GM21529 (cell line): Measurements from ENCODE around the gene FGFR2.

Experiments
- ATAC-seq: cut with Tn5 transposase; IDR thresholded peaks from one replicate; pipeline ENCODE4 v1.9.1; 2021; ENCODE audit not compliant: unreplicated experiment

The FGFR2 gene

DNA sequence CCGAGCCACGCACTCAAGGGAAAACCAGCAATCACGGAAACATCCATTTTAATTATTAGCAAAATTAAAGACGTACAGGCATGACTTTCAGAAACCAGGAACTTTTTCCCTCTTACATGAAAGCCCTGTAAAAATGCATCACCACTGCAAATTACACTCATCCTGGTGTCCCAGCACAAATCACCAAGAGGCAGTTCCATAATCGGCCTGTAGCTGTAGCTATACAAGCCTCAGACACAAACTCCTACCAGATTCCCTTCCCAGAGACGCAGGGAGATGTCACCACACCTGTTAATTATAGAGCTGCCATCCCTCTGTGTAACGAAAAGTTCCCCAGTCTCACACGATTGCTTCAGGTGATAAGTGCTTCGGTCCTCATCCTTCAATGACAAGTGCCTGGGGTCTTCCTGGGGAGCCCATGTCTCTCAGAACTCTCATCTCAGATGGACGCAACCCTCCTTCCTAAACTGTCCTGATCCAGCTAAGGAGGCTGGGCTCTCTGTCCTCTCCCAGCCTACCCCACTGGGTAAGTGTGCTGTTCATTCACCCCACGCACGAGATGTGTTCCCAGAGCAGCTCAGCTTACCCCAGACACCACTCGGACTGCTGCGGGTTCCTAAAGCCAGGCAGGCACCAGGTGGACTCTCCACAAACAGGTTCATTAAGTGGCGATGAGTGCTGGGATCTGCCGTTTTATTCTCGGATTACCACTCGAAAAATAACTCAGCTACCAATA lies 5.9 kb downstream of the FGFR2 start:
- no peak for ATAC-seq

DNA sequence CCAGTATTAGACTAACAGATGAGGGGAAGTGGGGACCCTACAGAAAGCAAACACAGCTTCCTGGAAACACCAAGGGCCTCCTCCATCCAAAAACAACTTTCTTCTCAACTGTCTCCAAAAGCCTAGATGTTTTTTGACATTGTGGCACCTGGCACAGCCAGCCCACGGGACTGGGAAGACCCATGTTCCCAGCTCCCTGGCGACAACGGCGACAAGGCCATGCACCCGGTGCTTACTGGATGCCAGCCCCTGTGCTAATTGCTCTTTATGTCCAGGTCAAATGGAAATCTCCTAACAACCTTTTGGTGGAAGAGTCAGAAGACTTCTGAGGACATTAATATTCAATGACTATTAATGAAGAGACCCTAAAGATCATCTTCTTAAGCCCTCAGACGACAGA lies 7.1 kb downstream of the FGFR2 start:
- no peak for ATAC-seq

- ATAC-seq = no peak
Observed at GRCh38 chr10:121590772-121591171, 7.5 kb downstream of the FGFR2 start.

- no peak for ATAC-seq
Observed at GRCh38 chr10:121589553-121589952, 8.7 kb downstream of the FGFR2 start.

DNA sequence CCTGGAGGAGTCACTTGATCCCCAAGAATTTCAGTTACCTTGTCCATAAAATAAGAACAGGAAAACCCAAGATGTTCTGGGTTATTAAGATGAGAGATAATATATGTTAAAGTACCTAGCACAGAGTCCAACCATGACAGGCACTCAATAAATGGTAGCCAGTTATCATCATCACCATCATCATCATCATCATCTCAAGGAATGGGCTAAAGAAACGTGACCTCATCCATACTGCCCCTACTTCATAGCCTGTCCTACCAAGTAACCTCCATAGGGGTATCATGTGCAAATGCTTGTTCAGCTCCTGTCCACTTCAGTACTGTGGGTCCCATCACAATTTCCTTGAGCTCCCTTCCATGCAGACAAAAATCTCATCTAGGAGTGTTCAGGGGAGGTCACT lies 14.4 kb downstream of the FGFR2 start:
- no peak for ATAC-seq

DNA sequence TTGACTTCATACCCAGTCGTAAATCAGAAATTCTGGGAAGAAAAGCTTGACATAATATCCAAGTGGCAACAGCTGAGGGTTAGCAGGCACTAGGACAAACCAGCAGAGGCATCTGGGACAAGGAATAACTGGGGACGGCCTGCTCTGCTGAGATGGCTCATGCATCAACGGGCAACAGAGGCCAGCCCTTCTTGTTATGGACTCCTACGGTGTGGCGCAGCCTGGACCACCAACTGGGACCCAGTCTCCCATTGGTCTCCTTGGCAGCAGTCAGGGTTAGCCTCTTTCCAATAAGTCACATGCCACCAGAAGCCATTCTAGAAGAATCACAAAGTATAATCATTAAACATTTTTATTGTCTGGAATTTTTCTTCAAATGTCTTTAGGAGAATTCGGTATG lies 15.0 kb downstream of the FGFR2 start:
- no peak for ATAC-seq

DNA sequence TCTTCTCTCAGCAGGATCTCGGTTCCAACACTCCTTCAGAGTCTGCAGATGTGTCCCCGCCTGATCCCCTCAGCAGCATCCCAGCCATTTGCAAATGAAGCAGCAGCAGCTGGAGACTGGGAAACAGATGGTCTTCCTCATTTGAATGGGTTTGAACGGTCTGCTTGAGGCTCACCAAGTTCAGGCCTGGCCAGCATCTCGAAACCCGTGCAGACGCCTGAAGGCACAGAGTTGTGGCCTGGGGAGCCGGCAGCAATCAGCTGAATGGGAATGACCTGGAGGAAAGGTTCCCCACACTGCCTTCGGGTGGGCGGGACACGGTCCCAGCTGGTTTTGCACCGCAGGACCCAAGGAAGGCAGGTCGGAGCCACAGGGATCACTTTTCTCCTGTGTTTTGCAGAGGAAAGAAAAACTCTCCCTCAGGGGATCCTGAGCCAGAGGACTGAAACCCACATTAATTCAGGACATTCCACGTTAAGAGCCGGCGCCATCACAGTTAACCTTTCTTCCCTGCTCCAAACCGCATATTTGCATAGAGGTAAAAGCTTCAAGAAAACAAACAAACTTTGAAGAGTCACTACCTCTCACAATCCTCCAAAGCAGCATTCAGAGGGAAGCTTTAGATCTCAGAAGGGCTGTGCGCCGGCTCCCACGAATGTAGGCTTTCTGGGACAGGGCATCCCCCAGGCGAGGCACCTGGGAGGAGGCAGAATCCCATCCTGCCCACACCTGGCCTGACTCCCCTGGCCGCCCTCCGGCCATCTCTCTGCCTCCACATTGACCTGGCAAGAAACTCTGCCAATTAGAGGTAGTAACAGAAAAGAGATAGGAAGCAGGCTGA lies 17.7 kb downstream of the FGFR2 start:
- no peak for ATAC-seq

- no peak for ATAC-seq
Observed at GRCh38 chr10:121579656-121580055, 18.6 kb downstream of the FGFR2 start.

- no peak for ATAC-seq
Observed at GRCh38 chr10:121578965-121579364, 19.3 kb downstream of the FGFR2 start.

GRCh38 chr10:121578298-121578697 lies 19.9 kb downstream of the FGFR2 start:
- no peak for ATAC-seq

GRCh38 chr10:121577568-121577967 lies 20.7 kb downstream of the FGFR2 start:
- ATAC-seq = no peak

- no peak for ATAC-seq
Observed at GRCh38 chr10:121576139-121576538, 22.1 kb downstream of the FGFR2 start.

GRCh38 chr10:121574519-121575166 lies 23.6 kb downstream of the FGFR2 start:
- no peak for ATAC-seq

DNA sequence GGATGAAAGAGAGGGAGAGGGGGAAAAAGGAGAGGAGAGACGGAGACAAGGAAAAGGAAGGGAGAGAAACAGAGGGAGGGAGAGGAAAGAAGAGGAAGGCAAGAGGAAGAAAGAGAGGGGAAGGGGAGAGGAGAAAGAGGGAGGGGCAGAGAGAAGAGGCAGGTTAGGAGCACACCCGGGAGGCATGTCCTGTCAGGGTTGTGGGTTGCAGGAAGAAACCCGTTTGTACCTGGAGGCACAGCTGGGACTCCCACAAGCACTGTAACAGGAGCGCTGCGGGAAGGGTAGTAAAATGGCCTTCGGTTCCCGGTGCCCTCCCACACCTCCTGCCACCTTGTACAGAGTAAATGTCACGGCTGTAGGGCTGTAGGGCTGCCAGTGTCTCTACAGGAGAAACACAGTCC lies 24.7 kb downstream of the FGFR2 start:
- ATAC-seq = no peak

GRCh38 chr10:121572859-121573537 lies 25.2 kb downstream of the FGFR2 start:
- no peak for ATAC-seq

DNA sequence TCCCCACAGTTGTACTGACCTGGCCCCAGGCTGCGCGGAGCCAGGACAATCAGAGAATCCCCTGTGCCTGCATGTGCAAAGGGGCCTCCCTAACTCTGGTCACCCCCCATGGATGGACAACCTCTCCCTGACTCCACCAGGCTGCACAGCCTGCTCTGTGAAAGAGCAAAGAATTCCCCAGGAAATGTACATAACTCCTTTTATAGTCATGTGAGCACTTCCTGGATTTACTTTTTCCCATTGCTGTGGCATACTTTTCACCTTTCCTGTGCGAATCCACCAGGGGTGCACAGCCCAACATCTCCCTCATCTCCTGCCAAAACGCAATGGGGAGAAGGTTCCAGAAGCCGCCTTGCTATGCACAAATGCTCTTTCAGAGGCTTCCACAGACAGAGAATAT lies 27.9 kb downstream of the FGFR2 start:
- no peak for ATAC-seq

DNA sequence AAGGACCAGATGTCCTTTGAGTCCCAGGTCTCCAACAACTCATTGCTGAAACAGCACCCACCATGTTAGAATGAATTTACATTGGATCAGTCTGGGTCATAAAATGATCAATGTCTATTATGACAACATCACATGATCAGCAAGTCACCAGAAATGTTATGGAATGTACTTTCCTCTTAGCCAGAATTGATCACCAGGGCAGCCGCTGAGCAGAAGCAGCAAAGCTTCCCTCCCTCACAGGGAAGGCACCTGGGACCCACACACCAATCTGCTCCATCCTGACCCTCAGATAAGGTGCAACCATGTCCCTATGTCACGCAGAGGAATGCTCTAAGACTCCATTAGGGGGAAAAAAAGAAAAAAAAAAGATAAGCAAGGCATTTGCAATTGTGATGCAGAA lies 30.0 kb downstream of the FGFR2 start:
- ATAC-seq = no peak

- no peak for ATAC-seq
Observed at GRCh38 chr10:121567569-121567968, 30.7 kb downstream of the FGFR2 start.

DNA sequence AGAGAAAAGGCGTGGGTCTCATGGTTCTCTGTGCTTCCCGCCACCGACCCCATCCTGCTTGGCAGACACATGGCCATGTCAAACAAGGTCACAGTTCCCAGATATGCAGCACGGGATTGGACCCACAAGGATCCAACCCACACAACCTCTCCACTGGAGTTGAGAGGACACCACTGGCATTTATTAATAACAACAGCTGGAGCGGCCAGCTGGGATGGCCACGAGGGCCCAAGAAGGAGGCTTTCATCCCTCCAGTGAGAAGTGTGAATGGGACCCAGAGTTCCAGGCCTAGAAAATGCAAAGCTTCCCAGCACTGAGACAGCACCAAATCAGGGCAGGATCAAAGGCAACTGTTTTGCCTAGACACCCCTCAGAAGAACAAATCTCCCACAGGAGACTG lies 31.5 kb downstream of the FGFR2 start:
- ATAC-seq = no peak

DNA sequence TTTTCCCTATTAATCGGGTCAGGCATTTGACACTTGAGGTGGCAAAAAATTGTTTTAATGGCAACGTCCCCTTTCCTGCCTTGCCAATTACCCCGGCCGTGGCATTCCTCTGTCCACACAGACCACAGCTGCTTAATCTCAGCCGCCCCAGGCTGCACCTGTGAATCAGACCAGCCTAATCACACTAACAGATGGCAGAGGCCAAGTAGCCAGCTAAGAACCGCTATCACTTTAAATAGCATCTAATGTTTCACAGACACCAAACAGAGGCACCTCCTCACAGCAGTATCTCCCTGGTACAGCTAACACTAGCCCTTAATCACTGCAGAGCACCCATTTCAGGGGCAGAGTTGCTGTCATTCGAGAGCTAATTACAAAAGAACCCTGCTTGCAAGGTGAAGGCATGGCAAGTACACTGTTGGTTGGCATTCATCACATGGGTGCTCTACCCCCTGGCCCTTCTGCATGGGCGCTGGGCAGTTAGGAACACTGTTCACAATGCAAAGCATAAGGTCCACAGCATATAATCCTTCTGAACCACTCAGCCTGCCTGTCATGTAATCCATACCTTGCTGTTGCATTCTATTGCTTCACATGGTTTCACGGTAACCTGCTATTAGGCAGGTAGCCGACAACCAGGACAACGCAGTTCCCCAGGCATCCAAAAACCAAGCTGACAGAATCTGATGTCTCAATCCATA lies 38.8 kb downstream of the FGFR2 start:
- ATAC-seq = no peak

DNA sequence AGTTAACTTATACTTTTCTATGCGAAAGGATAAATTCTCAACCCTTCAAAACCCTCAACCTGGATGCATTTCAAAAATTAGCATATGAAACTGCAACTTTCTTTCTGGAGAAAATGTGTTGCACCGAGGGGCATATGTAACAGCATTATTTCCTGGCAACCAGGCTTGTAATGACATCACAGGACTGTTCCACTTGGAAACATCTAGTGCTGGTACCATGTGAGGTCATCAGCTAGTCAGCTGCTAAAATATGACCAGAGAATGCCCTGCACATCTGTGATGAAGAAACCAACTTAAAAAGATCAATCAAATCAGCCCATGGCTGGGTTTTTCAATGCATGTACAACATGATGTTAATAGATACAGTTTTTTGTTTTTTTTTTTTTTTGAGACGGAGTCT lies 40.0 kb downstream of the FGFR2 start:
- ATAC-seq = no peak
